ENCODE data around the gene PPM1B. TPM values are rescaled to one million over a fixed set of nuclear protein-coding genes. Genes with fewer than 3 reads are reported as not detected.

Gene PPM1B
- total RNA-seq, 4 donors from 2014 or later, result 43.7 to 79.2 (median 57.3) TPM

- no peaks in the 10 kb centered on the region for H3K4me1 ChIP-seq
- H3K27me3 ChIP-seq, result no peaks in the 10 kb centered on the region
- TF ChIP-seq POLR2A (IDR thresholded peaks at IDR 0.05) (no peak), CTCF (IDR thresholded peaks at IDR 0.05) (no peak)
- no peaks in the 10 kb centered on the region for H3K36me3 ChIP-seq
- no peak for DNase-seq
- no peak overlapping the region for H3K27ac ChIP-seq
- H3K9me3 ChIP-seq, result no peaks in the 10 kb centered on the region
- H3K4me3 ChIP-seq, result no peak overlapping the region
These were observed 32.9 kb upstream of the PPM1B start for GRCh38 chr2:44135771-44136170.

- Histone ChIP-seq H3K27me3 (no peaks in the 10 kb centered on the region), H3K4me1 (no peaks in the 10 kb centered on the region), H3K36me3 (no peaks in the 10 kb centered on the region), H3K9me3 (no peaks in the 10 kb centered on the region), H3K4me3 (no peak overlapping the region), H3K27ac (no peak overlapping the region)
- TF ChIP-seq POLR2A (IDR thresholded peaks at IDR 0.05), result no peak
- no peak for TF ChIP-seq CTCF (IDR thresholded peaks at IDR 0.05)
- DNase-seq, result no peak
These were observed 32.4 kb upstream of the PPM1B start for GRCh38 chr2:44136252-44136651.

GRCh38 chr2:44137048-44137447, 31.6 kb upstream of the PPM1B start:
- Histone ChIP-seq H3K4me3 (no peak overlapping the region), H3K36me3 (no peaks in the 10 kb centered on the region), H3K9me3 (no peaks in the 10 kb centered on the region), H3K4me1 (no peaks in the 10 kb centered on the region), H3K27ac (no peak overlapping the region), H3K27me3 (no peaks in the 10 kb centered on the region)
- TF ChIP-seq CTCF (IDR thresholded peaks at IDR 0.05), result no peak
- no peak for TF ChIP-seq POLR2A (IDR thresholded peaks at IDR 0.05)
- no peak for DNase-seq

GRCh38 chr2:44137872-44138551, 30.7 kb upstream of the PPM1B start:
- H3K27ac ChIP-seq, result no peak overlapping the region
- no peaks in the 10 kb centered on the region for H3K9me3 ChIP-seq
- TF ChIP-seq CTCF (IDR thresholded peaks at IDR 0.05) (no peak), POLR2A (IDR thresholded peaks at IDR 0.05) (no peak)
- no peak for DNase-seq
- H3K36me3 ChIP-seq, result no peaks in the 10 kb centered on the region
- H3K27me3 ChIP-seq, result no peaks in the 10 kb centered on the region
- no peak overlapping the region for H3K4me3 ChIP-seq
- no peaks in the 10 kb centered on the region for H3K4me1 ChIP-seq

GRCh38 chr2:44139741-44140140, 28.9 kb upstream of the PPM1B start:
- TF ChIP-seq CTCF (IDR thresholded peaks at IDR 0.05), result no peak
- no peak for TF ChIP-seq POLR2A (IDR thresholded peaks at IDR 0.05)
- H3K27ac ChIP-seq, result no peak overlapping the region

GRCh38 chr2:44142306-44142705, 26.4 kb upstream of the PPM1B start:
- no peaks in the 10 kb centered on the region for H3K27me3 ChIP-seq
- H3K4me1 ChIP-seq, result no peaks in the 10 kb centered on the region
- H3K4me3 ChIP-seq, result no peak overlapping the region
- H3K36me3 ChIP-seq, result no peaks in the 10 kb centered on the region
- TF ChIP-seq CTCF (IDR thresholded peaks at IDR 0.05) (no peak), POLR2A (IDR thresholded peaks at IDR 0.05) (no peak)
- H3K27ac ChIP-seq, result no peak overlapping the region
- no peak for DNase-seq
- no peaks in the 10 kb centered on the region for H3K9me3 ChIP-seq

More at GRCh38 chr2:44139741-44140140, 28.9 kb upstream of the PPM1B start:
- DNase-seq, result no peak
- Histone ChIP-seq H3K27me3 (no peaks in the 10 kb centered on the region), H3K4me3 (no peak overlapping the region), H3K9me3 (no peaks in the 10 kb centered on the region), H3K4me1 (no peaks in the 10 kb centered on the region), H3K36me3 (no peaks in the 10 kb centered on the region)
